ENCODE data around the gene HNF1B.

The HNF1B gene

DNA sequence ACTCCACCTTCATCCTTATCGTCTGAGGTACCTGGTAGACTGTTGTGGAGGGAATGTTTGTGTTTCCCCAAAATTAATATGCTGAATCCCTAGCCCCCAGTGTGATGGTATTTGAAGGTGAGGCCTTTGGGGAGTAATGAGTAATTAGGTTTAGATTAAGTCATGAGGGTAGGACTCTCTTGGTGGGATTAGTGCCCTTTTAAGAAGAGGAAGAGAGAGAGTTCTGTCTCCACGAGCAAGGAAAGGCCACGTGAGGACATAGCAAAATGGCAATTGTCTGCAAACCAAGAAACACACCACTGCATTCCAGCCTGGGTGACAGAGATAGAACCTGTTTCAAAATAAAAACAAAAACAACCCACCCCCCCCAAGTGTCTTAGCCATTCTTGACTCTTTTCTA, 80.6 kb downstream of the HNF1B start:
- no peak for DNase-seq

DNA sequence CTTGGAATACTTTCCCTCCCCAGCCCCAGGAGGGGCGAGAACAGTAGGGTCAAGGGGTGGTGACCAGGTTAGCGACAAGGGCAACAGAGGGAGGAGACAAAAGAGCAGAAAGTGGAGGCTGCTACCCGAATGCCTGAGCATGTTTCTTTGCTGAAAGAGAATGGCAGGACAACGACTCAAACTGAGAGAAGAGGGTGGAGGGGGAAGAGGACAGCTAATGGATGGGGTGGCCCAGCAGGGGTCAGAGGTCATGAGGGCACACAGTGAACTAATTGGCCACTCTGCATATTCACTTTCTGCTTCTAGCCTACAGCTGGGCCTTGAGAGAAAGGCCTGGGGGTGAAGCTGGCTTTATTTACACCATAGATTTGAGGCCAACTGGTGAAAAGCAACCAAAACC, 82.5 kb downstream of the HNF1B start:
- DNase-seq, result no peak

DNA sequence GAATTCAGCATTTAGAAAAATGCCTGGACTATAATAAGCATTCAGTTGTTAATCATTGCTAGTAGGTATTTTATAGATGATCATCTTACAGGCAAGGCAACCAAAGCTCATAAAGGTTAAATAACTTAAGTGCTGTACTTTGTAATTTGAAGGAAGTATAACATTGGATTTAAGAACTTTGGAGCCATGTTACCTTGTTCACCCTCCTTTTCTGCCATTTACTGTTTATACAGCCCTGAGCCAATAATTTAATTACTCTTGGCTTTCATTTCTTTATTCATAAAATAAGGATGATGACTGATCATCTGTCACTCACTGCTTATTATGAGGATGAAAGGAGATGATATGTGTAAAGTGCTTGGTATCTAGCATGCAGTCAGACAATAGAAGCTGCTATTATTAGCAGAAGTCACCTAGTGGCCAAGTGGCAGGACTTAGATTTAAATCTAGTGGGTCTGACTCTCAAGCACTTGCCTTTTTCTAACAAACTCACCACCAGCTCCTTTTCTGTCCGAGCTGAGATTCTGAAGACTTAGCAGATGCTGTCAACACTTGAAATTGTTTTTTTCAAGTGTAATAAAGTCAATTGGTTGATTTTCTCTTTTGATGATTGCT, 83.4 kb downstream of the HNF1B start:
- no peak for DNase-seq

DNA sequence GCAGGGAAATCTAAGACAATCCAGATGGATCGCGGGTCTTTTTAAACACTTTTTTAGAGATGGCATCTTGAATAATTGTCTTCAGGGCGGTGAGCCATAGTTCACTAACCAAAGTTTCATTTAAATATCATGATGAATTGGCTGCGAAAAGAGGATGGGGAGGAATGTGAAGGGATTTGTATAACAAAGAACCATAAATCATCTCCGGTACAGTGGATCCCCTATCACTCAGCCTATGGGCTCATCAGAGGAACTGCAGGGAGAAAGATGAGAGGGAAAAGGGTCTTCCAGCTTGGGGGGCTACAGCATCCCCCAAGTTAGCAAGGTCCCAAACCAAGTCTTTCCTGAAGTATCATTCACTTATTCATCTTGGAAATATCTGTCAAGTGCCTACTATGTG, 84.9 kb downstream of the HNF1B start:
- DNase-seq, result no peak

DNA sequence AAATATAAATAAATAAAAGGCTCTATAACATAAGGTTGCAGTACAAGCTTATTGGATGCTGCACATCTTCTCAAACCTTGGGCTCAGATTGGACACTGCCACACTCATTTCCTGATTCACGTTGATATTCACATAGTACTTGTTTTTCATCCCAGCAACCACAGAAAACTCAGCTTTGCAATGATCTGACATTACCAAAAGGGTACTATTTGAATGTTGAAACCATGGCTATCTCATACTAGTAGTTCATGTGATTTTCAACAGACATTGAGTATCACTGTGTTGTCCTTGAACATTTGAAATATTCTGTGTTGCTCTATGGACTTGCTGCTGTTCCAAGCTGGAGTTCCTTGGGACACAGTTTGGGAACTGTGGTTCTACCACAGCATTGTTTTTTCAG, 87.7 kb downstream of the HNF1B start:
- DNase-seq, result no peak

DNA sequence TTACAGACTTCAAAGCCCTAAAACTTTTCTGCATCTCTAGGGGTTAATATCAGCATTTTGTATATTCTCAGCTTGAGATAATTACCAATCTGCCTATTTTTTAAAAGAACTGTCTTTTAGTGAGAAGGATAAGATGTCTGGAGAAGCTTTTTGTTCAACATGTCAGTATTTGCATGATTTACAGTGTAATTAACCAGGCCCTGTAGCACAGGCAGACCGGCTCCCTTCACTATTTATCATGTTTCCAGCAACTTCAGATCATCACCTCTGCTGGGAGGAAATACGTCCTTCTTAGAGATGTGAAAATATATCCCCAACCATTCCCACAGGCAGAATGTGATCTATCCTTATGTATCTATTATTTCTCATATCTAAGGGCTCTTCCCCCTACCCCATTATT, 93.0 kb downstream of the HNF1B start:
- DNase-seq, result no peak

DNA sequence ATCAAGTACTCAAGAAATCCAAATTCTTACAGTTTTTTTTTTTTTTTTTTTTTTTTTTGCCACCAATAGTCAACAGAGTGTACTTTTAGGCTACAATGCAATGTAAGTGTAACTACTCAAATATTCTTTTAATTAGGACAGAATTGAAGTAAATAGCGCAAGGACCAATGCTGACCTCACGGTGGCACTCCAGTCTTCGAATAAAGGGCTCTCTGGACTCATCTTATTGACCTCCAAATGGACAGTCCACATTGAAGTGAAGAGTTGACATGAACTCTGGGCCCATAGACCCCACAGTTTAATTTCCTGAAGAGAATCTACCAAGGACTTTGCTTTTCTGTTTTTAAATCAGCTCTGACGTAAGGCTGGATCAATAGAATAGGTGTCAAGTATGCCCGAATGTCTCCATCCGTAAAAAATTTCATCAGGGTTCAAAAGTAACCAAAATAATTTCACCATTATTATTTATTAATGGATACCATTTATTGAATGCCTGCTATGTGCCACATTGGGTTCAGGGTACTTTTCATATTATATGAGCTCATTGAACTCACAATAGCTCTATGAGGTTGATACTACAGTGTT, 94.3 kb downstream of the HNF1B start:
- DNase-seq, result no peak

DNA sequence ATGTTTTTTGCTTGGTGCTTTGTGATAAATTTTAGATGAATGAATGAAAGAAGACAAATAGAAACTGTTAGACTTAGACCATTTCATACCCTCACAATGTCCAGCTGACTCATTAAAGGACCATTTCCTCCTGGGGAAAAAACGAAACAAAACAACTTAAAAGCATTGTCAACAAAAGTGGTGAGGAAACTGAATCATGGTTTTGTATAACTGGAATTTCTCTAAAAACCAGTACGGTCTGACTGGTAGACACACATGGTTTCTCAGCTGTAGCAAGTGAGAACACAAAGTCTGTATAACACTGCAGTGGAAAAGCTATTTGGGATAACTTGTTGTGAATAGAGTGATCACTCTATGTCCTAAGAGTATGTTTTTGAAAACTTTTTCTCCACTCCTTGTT, 96.3 kb downstream of the HNF1B start:
- no peak for DNase-seq

DNA sequence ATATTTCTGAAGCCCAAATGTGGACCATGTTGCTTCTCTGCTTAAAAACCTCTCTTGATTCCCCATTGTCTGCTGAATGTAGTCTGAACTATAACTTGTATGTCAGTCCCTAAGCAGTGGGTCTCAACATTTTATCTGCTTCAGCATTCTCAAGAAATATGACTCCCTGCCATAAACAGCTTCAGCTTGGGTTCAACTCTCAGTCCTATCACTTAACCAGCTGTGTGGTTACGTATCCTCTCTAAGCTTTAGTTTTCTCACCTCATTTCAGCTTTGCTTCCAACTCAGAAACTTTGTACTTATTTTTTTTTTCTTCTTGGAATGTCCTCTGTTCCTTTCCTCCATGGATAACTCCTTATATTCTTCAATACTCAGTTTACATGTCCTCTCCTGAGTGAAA, 97.0 kb downstream of the HNF1B start:
- no peak for DNase-seq

DNA sequence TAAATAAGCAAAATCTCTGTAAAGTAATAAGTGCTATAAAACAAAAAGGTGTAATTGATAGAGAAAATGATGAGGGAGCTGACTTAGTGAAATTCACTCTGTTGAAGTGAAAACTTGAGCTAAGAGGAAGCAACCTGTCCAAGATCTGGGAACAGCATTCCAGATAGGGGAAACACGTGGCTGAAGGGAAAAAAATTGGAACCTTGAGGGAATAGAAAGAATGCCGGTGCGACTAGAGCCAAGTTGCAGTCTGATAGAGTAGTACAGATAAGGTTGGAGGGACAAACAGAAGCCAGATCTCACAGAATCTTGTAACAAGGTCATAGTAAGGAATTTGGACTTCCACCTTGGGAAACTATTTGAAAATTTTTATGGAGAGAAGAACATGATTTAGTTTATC, 101.0 kb downstream of the HNF1B start:
- no peak for DNase-seq

DNA sequence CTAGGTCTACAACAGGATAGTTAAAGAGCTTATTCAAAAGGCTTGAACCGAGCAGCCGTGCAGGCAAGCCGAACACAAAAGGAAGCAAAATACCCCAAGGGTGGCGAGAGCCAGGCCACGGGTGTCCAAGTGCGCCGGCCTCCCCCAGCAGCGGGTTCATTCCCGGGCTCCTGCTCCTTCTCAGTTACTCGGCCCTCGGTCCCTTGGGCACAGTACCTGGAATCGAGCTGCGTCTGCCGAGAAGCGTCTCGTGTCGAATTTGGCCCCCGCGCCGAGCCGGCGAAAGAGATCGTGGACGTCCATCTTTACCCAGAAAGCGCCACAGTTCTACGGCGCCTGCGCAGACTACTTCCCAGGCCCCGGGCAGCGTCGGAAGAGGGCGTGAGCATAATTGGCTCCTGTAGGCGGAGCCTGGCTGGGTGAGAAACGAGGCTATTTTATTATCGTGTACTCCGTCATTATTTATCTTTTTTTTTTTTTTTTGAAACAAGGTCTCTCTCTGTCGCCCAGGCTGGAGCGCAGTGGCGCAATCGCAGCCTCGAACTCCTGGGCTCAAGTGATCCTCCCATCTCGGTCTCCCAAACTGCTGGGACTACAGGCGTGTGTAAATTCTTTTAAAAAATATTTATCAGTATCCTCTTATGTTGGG, 101.6 kb downstream of the HNF1B start, which contains the start of gene DDX52:
Gene DDX52 (minus strand): TSS at position 329 of the 649 bp plus-strand sequence. CDS start 26 bp downstream, at position 303.
- peak; percentile 81 for DNase-seq

DNA sequence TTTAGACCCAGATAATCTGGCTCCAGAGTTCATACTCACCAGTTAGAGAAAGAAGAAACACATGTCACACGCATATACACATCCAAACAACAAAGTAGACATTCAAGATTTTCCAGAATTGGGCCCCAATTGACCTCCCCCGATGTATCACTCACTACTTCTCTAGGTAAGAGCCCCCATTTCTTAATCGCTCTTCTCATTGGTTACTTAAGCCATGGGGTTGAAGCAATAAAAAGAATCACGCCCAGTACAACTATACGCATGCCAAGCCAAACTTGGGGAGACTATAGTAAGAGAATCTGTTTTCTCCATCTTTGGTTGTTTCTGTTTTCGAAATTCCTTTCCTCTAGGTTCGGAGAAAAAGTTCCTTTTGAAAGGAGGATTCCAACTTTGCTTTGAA, 102.2 kb downstream of the HNF1B start:
- DNase-seq, result no peak

DNA sequence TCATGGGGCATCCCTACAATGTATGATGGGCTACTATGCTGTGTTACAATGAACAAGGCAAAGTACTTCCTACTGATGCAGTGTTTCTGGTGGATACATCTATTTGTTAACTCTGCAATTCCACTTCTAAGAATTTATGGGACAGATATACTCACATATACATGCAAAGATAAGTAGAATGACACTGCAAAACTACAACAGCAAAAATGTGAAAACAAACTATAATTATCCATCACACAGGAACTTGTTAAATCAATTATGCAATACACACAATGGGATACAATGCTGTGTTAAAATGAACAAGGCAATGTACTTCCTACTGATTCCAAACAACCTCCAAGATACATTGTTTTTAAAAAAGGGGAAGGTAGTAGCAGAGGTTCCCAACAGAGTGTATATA, 104.8 kb downstream of the HNF1B start:
- DNase-seq, result no peak

DNA sequence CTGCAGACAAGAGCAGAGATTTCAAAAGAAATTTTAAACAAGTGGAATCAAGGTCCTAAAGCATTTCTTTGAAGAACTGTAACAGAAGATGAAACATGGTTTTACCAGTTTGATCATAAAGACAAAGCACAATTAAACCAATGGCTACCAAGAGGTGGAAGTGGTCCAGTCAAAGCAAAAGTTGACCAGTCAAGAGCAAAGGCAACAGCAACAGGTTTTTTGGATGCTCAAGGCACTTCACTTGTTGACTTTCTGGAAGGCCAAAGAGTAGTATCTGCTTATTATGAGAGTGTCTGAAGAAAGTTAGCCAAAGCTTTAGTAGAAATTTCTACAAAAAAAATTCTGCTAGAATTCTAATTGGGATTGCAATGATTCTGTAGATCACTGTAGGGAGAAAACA, 106.9 kb downstream of the HNF1B start:
- no peak for DNase-seq
